GM19240 (cell line): ENCODE measurements around the gene CACNA1I.

ENCODE experiments used
- DNase-seq: peaks from one replicate; pipeline ENCODE4 v3.0.0; 2011; ENCODE audit warnings: low spot score; ENCODE audit not compliant: insufficient read length

The CACNA1I gene

GRCh38 chr22:39535831-39536449 is 34.6 kb upstream of the CACNA1I start:
- DNase-seq = no peak

- DNase-seq = no peak
These were observed 33.8 kb upstream of the CACNA1I start for GRCh38 chr22:39536711-39537110.

- DNase-seq = no peak
These were observed 32.6 kb upstream of the CACNA1I start for GRCh38 chr22:39537975-39538374.

- no peak for DNase-seq
These were observed 27.5 kb upstream of the CACNA1I start for GRCh38 chr22:39543095-39543494.

- no peak for DNase-seq
These were observed 24.9 kb upstream of the CACNA1I start for GRCh38 chr22:39545386-39546365.

- DNase-seq = no peak
These were observed 23.5 kb upstream of the CACNA1I start for GRCh38 chr22:39546889-39547586.

GRCh38 chr22:39547587-39547947 is 23.0 kb upstream of the CACNA1I start:
- DNase-seq = no peak

- no peak for DNase-seq
These were observed 17.1 kb upstream of the CACNA1I start for GRCh38 chr22:39553429-39553828.

- no peak for DNase-seq
These were observed 16.4 kb upstream of the CACNA1I start for GRCh38 chr22:39554151-39554550.

- DNase-seq = no peak
These were observed 13.3 kb upstream of the CACNA1I start for GRCh38 chr22:39556970-39557841.

- DNase-seq = no peak
These were observed 12.3 kb upstream of the CACNA1I start for GRCh38 chr22:39558254-39558727.

- no peak for DNase-seq
These were observed 11.6 kb upstream of the CACNA1I start for GRCh38 chr22:39558950-39559349.

- DNase-seq = no peak
These were observed 11.0 kb upstream of the CACNA1I start for GRCh38 chr22:39559456-39560105.

GRCh38 chr22:39560127-39560526 is 10.4 kb upstream of the CACNA1I start:
- DNase-seq = no peak

- DNase-seq = no peak
These were observed 7.6 kb upstream of the CACNA1I start for GRCh38 chr22:39562839-39563489.

GRCh38 chr22:39563571-39564428 is 6.8 kb upstream of the CACNA1I start:
- no peak for DNase-seq

- no peak for DNase-seq
These were observed 5.1 kb upstream of the CACNA1I start for GRCh38 chr22:39565414-39565944.

GRCh38 chr22:39567135-39567946 is 3.2 kb upstream of the CACNA1I start:
- no peak for DNase-seq
